GM06990 (cell line): ENCODE results near the gene RTN4R.
"Not testable (repeated sequence)": the region's sequence is repeated elsewhere in the genome, so short reads cannot be mapped to it uniquely, and the experiment has no call there.

Experiments used
- DNase-seq: peaks from one replicate; pipeline ENCODE4 v3.0.0-alpha.2; 2011; ENCODE audit not compliant: insufficient read length; ENCODE audit errors: extremely low read depth
- H3K27me3 ChIP-seq: replicated peaks from 2 replicates; pipeline ENCODE4 v1.6.0; 2011; ENCODE audit warnings: low read length; ENCODE audit not compliant: control insufficient read depth, insufficient read depth
- H3K36me3 ChIP-seq: 2 replicates; pipeline ENCODE4 v1.5.1; 2011; ENCODE audit warnings: low read length; ENCODE audit not compliant: control insufficient read depth, insufficient read depth
- H3K4me3 ChIP-seq: replicated peaks from 2 replicates; pipeline ENCODE4 v1.5.1; 2011; ENCODE audit warnings: low read depth, mild to moderate bottlenecking, control low read depth, low read length
- TF ChIP-seq, protein P1 (sequence below): IDR thresholded peaks from 2 replicates; pipeline ENCODE4 v1.5.1; 2011; ENCODE audit warnings: low read length, control low read depth, mild to moderate bottlenecking, inconsistent platforms; ENCODE audit not compliant: insufficient read depth, poor library complexity, severe bottlenecking

Gene RTN4R

GRCh38 chr22:20305894-20306645 is 38.0 kb upstream of the RTN4R start:
- Histone ChIP-seq H3K27me3 (no peaks in the 10 kb centered on the region; the same call in 1 of the 2 replicates), H3K4me3 (no peak overlapping the region)
- DNase-seq: no peak

DNA sequence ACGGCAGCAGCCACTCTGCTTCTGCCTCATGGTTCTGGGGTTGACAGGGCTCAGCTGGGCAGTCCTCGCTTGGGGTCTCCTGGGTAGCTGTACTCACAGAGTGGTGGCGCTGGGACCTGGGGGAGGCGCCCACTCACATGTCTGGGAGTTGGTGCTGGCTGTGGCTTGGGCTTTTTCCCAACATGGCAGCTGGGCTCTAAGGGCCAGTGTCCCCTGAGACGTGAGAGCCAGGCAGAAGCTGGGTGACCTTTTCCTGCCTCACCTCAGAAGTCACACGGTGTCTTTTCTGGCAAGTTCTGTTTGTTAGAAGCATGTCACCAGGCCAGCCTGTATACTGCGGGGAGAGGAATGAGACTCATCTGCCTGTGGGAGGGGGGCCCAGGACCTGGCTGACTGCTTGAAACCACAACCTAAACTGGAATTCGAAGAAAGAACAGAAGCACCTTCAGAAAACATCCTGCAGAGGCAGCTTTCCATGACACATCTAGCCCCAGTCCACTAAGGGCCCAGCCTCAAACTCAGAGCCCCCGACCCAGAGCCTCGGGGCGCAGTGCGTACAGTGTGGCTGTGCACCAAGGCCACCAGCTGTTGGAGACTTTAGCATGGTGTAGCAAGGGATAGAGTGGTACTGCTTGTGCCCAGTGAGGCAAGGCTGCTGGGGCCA is 37.2 kb upstream of the RTN4R start:
- H3K4me3 ChIP-seq, DNase-seq, H3K27me3 ChIP-seq, H3K36me3 ChIP-seq: not testable (repeated sequence)

More at GRCh38 chr22:20305894-20306645, 38.0 kb upstream of the RTN4R start:
- no peaks in the 10 kb centered on the region for H3K36me3 ChIP-seq
- TF ChIP-seq, protein P1, sequence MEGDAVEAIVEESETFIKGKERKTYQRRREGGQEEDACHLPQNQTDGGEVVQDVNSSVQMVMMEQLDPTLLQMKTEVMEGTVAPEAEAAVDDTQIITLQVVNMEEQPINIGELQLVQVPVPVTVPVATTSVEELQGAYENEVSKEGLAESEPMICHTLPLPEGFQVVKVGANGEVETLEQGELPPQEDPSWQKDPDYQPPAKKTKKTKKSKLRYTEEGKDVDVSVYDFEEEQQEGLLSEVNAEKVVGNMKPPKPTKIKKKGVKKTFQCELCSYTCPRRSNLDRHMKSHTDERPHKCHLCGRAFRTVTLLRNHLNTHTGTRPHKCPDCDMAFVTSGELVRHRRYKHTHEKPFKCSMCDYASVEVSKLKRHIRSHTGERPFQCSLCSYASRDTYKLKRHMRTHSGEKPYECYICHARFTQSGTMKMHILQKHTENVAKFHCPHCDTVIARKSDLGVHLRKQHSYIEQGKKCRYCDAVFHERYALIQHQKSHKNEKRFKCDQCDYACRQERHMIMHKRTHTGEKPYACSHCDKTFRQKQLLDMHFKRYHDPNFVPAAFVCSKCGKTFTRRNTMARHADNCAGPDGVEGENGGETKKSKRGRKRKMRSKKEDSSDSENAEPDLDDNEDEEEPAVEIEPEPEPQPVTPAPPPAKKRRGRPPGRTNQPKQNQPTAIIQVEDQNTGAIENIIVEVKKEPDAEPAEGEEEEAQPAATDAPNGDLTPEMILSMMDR: no peak

DNA sequence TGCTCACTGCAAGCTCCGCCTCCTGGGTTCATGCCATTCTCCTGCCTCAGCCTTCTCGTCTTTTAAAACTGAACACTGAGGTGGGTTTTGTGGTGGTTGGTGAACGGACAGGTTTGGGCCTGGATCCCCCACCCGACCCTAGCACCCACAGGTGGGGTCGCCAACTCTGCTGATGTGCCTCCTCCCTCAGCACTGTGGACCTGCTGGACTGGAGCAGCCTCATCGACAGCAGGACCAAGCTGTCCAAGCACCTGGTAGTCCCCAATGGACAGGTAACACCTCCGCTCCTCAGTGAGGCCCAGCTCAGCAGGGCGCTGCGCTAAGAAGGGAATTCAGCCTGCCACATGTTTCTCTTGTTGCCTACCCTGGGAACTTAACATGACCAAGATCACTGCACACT is 36.5 kb upstream of the RTN4R start:
- H3K36me3 ChIP-seq: no peaks in the 10 kb centered on the region
- TF ChIP-seq, protein P1: no peak
- no peak for DNase-seq
- H3K4me3 ChIP-seq: no peak overlapping the region
- H3K27me3 ChIP-seq: no peaks in the 10 kb centered on the region; the same call in 1 of the 2 replicates

- H3K4me3 ChIP-seq, DNase-seq, H3K27me3 ChIP-seq, H3K36me3 ChIP-seq: not testable (repeated sequence)
These were observed 35.1 kb upstream of the RTN4R start for GRCh38 chr22:20303229-20303534.

DNA sequence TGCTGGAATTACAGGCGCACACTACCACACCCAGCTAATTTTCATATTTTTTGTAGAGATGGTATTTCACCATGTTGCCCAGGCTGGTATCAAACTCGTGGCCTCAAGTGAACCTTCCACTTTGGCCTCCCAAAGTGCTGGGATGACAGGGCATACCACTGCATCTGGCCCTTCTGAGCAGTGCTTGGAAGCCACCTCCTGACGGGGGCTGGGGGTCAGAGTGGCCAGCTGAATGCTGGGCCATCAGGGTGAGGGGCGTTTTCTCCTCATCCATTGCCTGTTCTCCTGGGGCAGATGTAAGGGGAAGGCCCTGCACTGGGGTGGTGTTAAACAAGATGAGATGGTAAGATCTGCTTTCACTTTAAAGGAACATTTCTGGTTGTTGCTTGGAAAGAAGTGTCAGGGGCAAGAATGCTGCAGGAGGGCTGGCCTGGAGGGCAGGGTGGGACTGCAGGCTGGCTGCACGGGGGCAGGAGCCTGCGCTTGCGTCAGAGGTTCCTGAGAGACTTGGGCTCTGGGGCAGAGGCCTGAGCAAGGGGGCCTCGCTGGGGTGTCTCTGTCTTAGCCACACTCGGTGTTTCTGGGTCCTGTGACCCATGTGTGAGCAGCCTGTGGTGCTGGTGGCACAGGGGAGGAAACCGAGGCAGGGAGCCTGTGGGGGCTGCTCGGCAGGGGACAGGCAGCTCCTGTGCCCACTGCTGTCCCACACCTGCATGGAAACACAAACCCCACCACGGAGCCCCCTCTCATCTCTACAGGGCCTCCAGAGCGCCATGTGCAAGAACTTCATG is 34.5 kb upstream of the RTN4R start:
- TF ChIP-seq, protein P1: no peak
- no peaks in the 10 kb centered on the region for H3K36me3 ChIP-seq
- DNase-seq: no peak
- no peak overlapping the region for H3K4me3 ChIP-seq
- no peaks in the 10 kb centered on the region; the same call in 1 of the 2 replicates for H3K27me3 ChIP-seq

GRCh38 chr22:20299746-20300136 is 31.6 kb upstream of the RTN4R start:
- Histone ChIP-seq H3K27me3 (no peaks in the 10 kb centered on the region; the same call in 1 of the 2 replicates), H3K4me3 (peak overlapping the region; percentile 48), H3K36me3 (no peaks in the 10 kb centered on the region)
- DNase-seq: no peak
- TF ChIP-seq, protein P1: no peak
